HFFc6 (cell line): ENCODE results near the gene HGFAC. TPM values are rescaled to one million over a fixed set of nuclear protein-coding genes. Genes with fewer than 3 reads are reported as not detected.

Experiments used
- DNase-seq: peaks from one replicate; pipeline ENCODE4 v3.0.0-alpha.2; 2018
- H3K27ac Mint-ChIP-seq: 2 replicates; pipeline ENCODE4 v1.8.0; 2020; ENCODE audit warnings: mild to moderate bottlenecking, mixed read lengths
- H3K27me3 Mint-ChIP-seq: 2 replicates; pipeline ENCODE4 v1.8.0; 2021; ENCODE audit warnings: mild to moderate bottlenecking, moderate library complexity, mixed read lengths; ENCODE audit not compliant: insufficient read depth
- H3K36me3 Mint-ChIP-seq: 2 replicates; pipeline ENCODE4 v1.8.0; 2021; ENCODE audit warnings: low read depth, mixed read lengths
- H3K4me1 Mint-ChIP-seq: 2 replicates; pipeline ENCODE4 v1.8.0; 2020; ENCODE audit warnings: low read depth, mixed read lengths
- H3K4me3 Mint-ChIP-seq: 2 replicates; pipeline ENCODE4 v1.8.0; 2020; ENCODE audit warnings: mild to moderate bottlenecking, moderate library complexity, mixed read lengths
- H3K9me3 Mint-ChIP-seq: 2 replicates; pipeline ENCODE4 v1.8.0; 2020; ENCODE audit warnings: mild to moderate bottlenecking, mixed read lengths
- CTCF ChIP-seq: fragments of 200-600 bp; sonication (generic); IDR thresholded peaks from 2 replicates; pipeline ENCODE4 v1.5.0; 2021; ENCODE audit warnings: antibody characterized with exemption, mild to moderate bottlenecking
- total RNA-seq, 6 experiments: library from RNA; stranded (reverse); fragmentation: NEBNext Ultra II Directional; extraction: Animal tissue kit (Norgen Biotek cat#: 25700); gene quantifications; 2 replicates in 1 of 6; 3 replicates in 5 of 6; pipeline ENCODE4 v1.2.3, GENCODE V29; 2021

Gene HGFAC
- total RNA-seq, 6 experiments from 2014 or later, result 0.07 TPM; not detected in 5

DNA sequence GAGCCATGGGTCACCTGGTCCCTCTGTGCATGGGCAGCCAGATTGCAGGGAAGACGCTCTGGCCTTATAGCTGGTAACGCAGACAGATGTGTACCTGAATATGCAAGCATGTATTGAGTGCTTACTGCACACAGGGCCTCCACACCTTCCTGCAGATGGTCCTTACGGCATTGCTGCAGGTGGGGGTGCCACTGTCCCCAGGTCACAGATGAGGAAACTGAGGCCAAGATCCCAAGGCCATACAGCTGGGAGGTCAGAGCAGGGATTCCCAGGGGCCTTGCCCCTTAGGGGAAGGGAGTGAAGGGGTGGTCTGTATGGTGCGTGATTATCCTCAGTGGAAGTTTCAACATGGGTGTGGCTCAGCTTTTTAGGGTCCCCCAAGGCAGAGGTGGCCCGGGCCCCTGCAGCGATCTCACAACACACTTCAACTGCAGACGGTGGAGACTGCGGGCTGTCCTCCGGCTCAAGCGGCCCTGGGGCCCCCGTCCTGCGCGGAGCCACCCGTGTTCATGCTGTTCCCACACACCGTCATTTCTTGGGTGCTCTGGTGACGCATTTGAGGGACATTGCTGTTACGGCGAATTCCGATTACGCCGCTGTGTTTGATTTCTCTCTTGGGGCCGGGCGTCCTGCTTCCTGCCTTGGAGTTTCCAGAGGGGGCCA lies 29.5 kb downstream of the HGFAC start:
- Mint-ChIP-seq H3K9me3 (no peaks in the 10 kb centered on the region), H3K36me3 (no peaks in the 10 kb centered on the region), H3K27ac (no peak overlapping the region), H3K27me3 (peaks cover 6% of the 10 kb centered on the region), H3K4me3 (no peak overlapping the region), H3K4me1 (no peaks in the 10 kb centered on the region)
- no peak for TF ChIP-seq CTCF
- DNase-seq, result no peak

- H3K27me3 Mint-ChIP-seq, result peaks cover 7% of the 10 kb centered on the region
- TF ChIP-seq CTCF, result no peak
- H3K36me3 Mint-ChIP-seq, result no peaks in the 10 kb centered on the region
- DNase-seq, result no peak
- H3K4me1 Mint-ChIP-seq, result no peaks in the 10 kb centered on the region
- H3K27ac Mint-ChIP-seq, result no peak overlapping the region
- H3K4me3 Mint-ChIP-seq, result no peak overlapping the region
- no peaks in the 10 kb centered on the region for H3K9me3 Mint-ChIP-seq
Measured at GRCh38 chr4:3471886-3472285, 30.1 kb downstream of the HGFAC start.

- Mint-ChIP-seq H3K9me3 (no peaks in the 10 kb centered on the region), H3K4me3 (no peak overlapping the region), H3K36me3 (no peaks in the 10 kb centered on the region), H3K27ac (no peak overlapping the region), H3K4me1 (no peaks in the 10 kb centered on the region), H3K27me3 (peaks cover 7% of the 10 kb centered on the region)
- DNase-seq, result no peak
- TF ChIP-seq CTCF, result no peak
Measured at GRCh38 chr4:3472411-3473141, 30.8 kb downstream of the HGFAC start.

- TF ChIP-seq CTCF, result no peak
- H3K4me1 Mint-ChIP-seq, result no peaks in the 10 kb centered on the region
- no peaks in the 10 kb centered on the region for H3K9me3 Mint-ChIP-seq
- no peak overlapping the region for H3K27ac Mint-ChIP-seq
- peaks cover 7% of the 10 kb centered on the region for H3K27me3 Mint-ChIP-seq
- H3K4me3 Mint-ChIP-seq, result no peak overlapping the region
- H3K36me3 Mint-ChIP-seq, result no peaks in the 10 kb centered on the region
- no peak for DNase-seq
Measured at GRCh38 chr4:3473181-3473950, 31.6 kb downstream of the HGFAC start.

DNA sequence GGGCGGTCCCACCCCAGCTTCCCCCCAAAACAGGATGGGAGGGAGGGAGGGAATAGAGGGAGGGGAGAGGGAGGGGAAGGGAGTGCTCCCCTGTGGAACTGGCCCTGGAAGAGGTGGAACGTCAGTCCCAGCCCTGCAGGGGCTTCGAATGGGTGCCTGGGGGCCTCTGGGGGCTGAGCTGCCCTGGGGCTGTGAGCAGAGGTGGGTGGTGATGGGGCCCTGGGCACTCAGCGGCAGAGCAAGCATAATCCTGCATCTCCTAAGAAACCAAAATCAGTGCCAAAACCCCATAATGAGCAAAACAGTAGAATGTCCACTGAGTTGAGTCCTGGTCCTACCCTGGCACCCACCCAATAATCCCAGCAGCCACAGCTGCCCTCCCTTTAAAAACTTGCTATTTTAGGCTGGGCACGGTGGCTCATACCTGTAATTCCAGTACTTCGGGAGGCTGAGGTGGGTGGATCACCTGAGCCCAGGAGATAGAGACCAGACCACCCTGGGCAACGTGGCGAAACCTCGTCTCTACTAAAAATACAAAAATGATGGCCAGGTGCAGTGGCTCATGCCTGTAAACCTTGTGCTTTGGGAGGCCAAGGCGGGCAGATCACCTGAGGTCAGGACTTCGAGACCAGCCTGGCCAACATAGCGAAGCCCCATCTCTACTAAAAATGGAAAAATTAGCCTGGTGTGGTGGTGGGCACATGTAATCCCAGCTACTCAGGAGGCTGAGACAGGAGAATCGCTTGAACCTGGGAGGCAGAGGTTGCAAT lies 32.4 kb downstream of the HGFAC start:
- no peaks in the 10 kb centered on the region for H3K4me1 Mint-ChIP-seq
- no peaks in the 10 kb centered on the region for H3K9me3 Mint-ChIP-seq
- no peaks in the 10 kb centered on the region for H3K36me3 Mint-ChIP-seq
- H3K27ac Mint-ChIP-seq, result no peak overlapping the region
- H3K4me3 Mint-ChIP-seq, result no peak overlapping the region
- peaks cover 9% of the 10 kb centered on the region for H3K27me3 Mint-ChIP-seq
- no peak for TF ChIP-seq CTCF
- DNase-seq, result no peak
